H1 (cell line): ENCODE data around the gene ACACB. TPM values are rescaled to one million over a fixed set of nuclear protein-coding genes. Genes with fewer than 3 reads are reported as not detected.

Experiments
- CTCF ChIA-PET: fragments of 300-600 bp; sonication (Branson Sonifier 250); formaldehyde crosslinking; loops from one replicate; lab custom pipeline; 2021; ENCODE audit not compliant: partially characterized antibody; lab: Charles Lee
- POLR2A ChIA-PET: fragments of 300-600 bp; sonication (Branson Sonifier 250); formaldehyde crosslinking; loops from one replicate; lab custom pipeline; 2021; ENCODE audit warnings: inconsistent platforms; ENCODE audit not compliant: partially characterized antibody; lab: Charles Lee
- DNase-seq, 2 experiments: peaks; one replicate each; pipeline versions ENCODE4 v3.0.0 to v3.0.0-alpha.2; 2010 to 2022; ENCODE audit warnings: low spot score in 2 of 2, low read depth in 1 of 2, mixed read lengths in 1 of 2
- FAIRE-seq: peaks from 2 replicates; lab custom pipeline; 2011; peaks lifted over from hg19 to GRCh38; lab: Jason Lieb, UNC
- H2AFZ ChIP-seq: 2 replicates; pipeline ENCODE4 v1.8.1; 2012; ENCODE audit warnings: low read length, inconsistent platforms
- H2AK5ac ChIP-seq: 2 replicates; pipeline ENCODE4 v1.6.1; 2013; ENCODE audit warnings: low read depth, low read length
- H2BK120ac ChIP-seq: replicated peaks from 2 replicates; pipeline ENCODE3; 2013; ENCODE audit warnings: low read depth, low read length, inconsistent platforms
- H2BK12ac ChIP-seq: 2 replicates; pipeline ENCODE4 v1.6.1; 2013; ENCODE audit warnings: low read depth, low read length
- H2BK15ac ChIP-seq: 2 replicates; pipeline ENCODE4 v1.6.1; 2013; ENCODE audit warnings: low read length
- H2BK20ac ChIP-seq: 2 replicates; pipeline ENCODE4 v1.6.1; 2013; ENCODE audit warnings: low read length
- H2BK5ac ChIP-seq: 2 replicates; pipeline ENCODE4 v1.6.1; 2013; ENCODE audit warnings: low read depth, low read length
- H3K14ac ChIP-seq: 2 replicates; pipeline ENCODE4 v1.6.1; 2013; ENCODE audit warnings: inconsistent platforms; ENCODE audit not compliant: insufficient read length
- H3K18ac ChIP-seq: 2 replicates; pipeline ENCODE4 v1.6.1; 2013; ENCODE audit warnings: low read length; ENCODE audit errors: extremely low read depth
- H3K23ac ChIP-seq: 2 replicates; pipeline ENCODE4 v1.6.1; 2013; ENCODE audit warnings: inconsistent platforms; ENCODE audit not compliant: insufficient read length
- H3K23me2 ChIP-seq: 2 replicates; pipeline ENCODE4 v1.6.1; 2013; ENCODE audit warnings: low read depth, low read length
- H3K27ac ChIP-seq: 2 replicates; pipeline ENCODE4 v1.6.1; 2011; ENCODE audit warnings: low read depth, low read length, inconsistent platforms
- H3K27me3 ChIP-seq, 4 experiments: replicated peaks in 1 of 4; 1 replicate in 1 of 4; 2 replicates in 3 of 4; pipeline versions ENCODE4 v1.6.1 to v1.8.1; 2011 to 2013; ENCODE audit warnings: low read length in 3 of 4, mild to moderate bottlenecking in 3 of 4, inconsistent platforms in 2 of 4, mixed read lengths in 2 of 4, moderate library complexity in 1 of 4; ENCODE audit not compliant: control insufficient read depth in 3 of 4, insufficient read depth in 3 of 4; ENCODE audit errors: extremely low read depth in 1 of 4
- H3K36me3 ChIP-seq, 4 experiments: 2 replicates each; pipeline versions ENCODE4 v1.6.1 to v1.8.1; 2011 to 2013; ENCODE audit warnings: mild to moderate bottlenecking in 4 of 4, low read length in 3 of 4, moderate library complexity in 2 of 4, control low read depth in 1 of 4, inconsistent platforms in 1 of 4; ENCODE audit not compliant: insufficient read depth in 4 of 4, control insufficient read depth in 2 of 4
- H3K4ac ChIP-seq: replicated peaks from 2 replicates; pipeline ENCODE3; 2013; ENCODE audit warnings: low read length, low read depth, mixed read lengths, inconsistent platforms; ENCODE audit not compliant: insufficient read length
- H3K4me1 ChIP-seq, 4 experiments: replicated peaks in 1 of 4; 1 replicate in 1 of 4; 2 replicates in 3 of 4; pipeline versions ENCODE4 v1.6.1 to v1.8.1; 2011 to 2013; ENCODE audit warnings: low read length in 3 of 4, inconsistent platforms in 2 of 4, mixed read lengths in 1 of 4; ENCODE audit not compliant: insufficient read depth in 4 of 4, control insufficient read depth in 3 of 4
- H3K4me2 ChIP-seq, 2 experiments: 2 replicates each; pipeline versions ENCODE4 v1.6.1 to v1.8.1; 2011 to 2013; ENCODE audit warnings: low read depth in 2 of 2, low read length in 2 of 2, control low read depth in 1 of 2, inconsistent platforms in 1 of 2, mild to moderate bottlenecking in 1 of 2; ENCODE audit not compliant: insufficient read depth in 1 of 2
- H3K4me3 ChIP-seq, 4 experiments: fragments of 200-600, 300-600 bp in 1 of 4; sonication (generic), shearing (Covaris generic), sonication (Bioruptor Twin) in 1 of 4; 2 replicates each; pipeline versions ENCODE4 v1.5.1 to v1.8.1; 2011 to 2016; ENCODE audit warnings: low read length in 4 of 4, low read depth in 3 of 4, control low read depth in 2 of 4, inconsistent platforms in 2 of 4, mild to moderate bottlenecking in 2 of 4, mixed read lengths in 1 of 4, moderate library complexity in 1 of 4; ENCODE audit not compliant: insufficient read depth in 2 of 4; ENCODE audit errors: extremely low read depth in 1 of 4
- H3K56ac ChIP-seq: replicated peaks from 2 replicates; pipeline ENCODE3; 2013; ENCODE audit warnings: low read depth, mild to moderate bottlenecking, mixed read lengths, low read length, inconsistent platforms; ENCODE audit not compliant: insufficient read length
- H3K79me1 ChIP-seq: 2 replicates; pipeline ENCODE4 v1.6.1; 2013; ENCODE audit warnings: low read depth, low read length, control low read depth
- H3K79me2 ChIP-seq, 2 experiments: 2 replicates each; pipeline versions ENCODE4 v1.6.1 to v1.8.1; 2012 to 2013; ENCODE audit warnings: low read length in 2 of 2, mild to moderate bottlenecking in 2 of 2, inconsistent platforms in 1 of 2; ENCODE audit not compliant: insufficient read depth in 2 of 2, control insufficient read depth in 1 of 2
- H3K9ac ChIP-seq, 4 experiments: replicated peaks in 1 of 4; 1 replicate in 1 of 4; 2 replicates in 3 of 4; pipeline versions ENCODE4 v1.6.1 to v1.8.1; 2011 to 2013; ENCODE audit warnings: low read depth in 3 of 4, low read length in 3 of 4, control low read depth in 2 of 4, mild to moderate bottlenecking in 2 of 4, moderate library complexity in 2 of 4, inconsistent platforms in 1 of 4; ENCODE audit errors: extremely low read depth in 1 of 4
- H3K9me3 ChIP-seq, 2 experiments: 2 replicates each; pipeline versions ENCODE4 v1.6.1 to v1.8.1; 2012 to 2013; ENCODE audit warnings: mild to moderate bottlenecking in 2 of 2, moderate library complexity in 2 of 2, control low read depth in 1 of 2, inconsistent platforms in 1 of 2, low read depth in 1 of 2, low read length in 1 of 2, mixed read lengths in 1 of 2; ENCODE audit not compliant: insufficient read depth in 2 of 2
- H4K20me1 ChIP-seq, 2 experiments: replicated peaks in 1 of 2; 2 replicates each; pipeline versions ENCODE3 to v1.8.1; 2011 to 2013; ENCODE audit warnings: inconsistent platforms in 2 of 2, low read length in 2 of 2, mild to moderate bottlenecking in 1 of 2; ENCODE audit not compliant: insufficient read depth in 2 of 2, control insufficient read depth in 1 of 2
- H4K5ac ChIP-seq: 2 replicates; pipeline ENCODE4 v1.6.1; 2013; ENCODE audit warnings: low read length, low read depth, mixed read lengths, inconsistent platforms; ENCODE audit not compliant: insufficient read length
- H4K8ac ChIP-seq: 2 replicates; pipeline ENCODE4 v1.8.0; 2013; ENCODE audit warnings: mild to moderate bottlenecking, moderate library complexity, low read length, inconsistent platforms; ENCODE audit not compliant: insufficient read depth; ENCODE audit errors: extremely low read depth
- H4K91ac ChIP-seq: replicated peaks from 2 replicates; pipeline ENCODE3; 2013; ENCODE audit warnings: low read length, mixed read lengths, inconsistent platforms; ENCODE audit not compliant: insufficient read length
- ASH2L ChIP-seq: fragments of 200-600, 300-600 bp; sonication (generic); IDR thresholded peaks from one replicate; pipeline ENCODE4 v1.7.1; 2017; ENCODE audit warnings: low read length
- ATF2 ChIP-seq: IDR thresholded peaks from 2 replicates; pipeline ENCODE4 v1.6.1; 2012; ENCODE audit warnings: low read length, inconsistent platforms
- BRCA1 ChIP-seq: IDR thresholded peaks from 2 replicates; pipeline ENCODE4 v1.6.1; 2012; ENCODE audit warnings: low read depth, low read length, improper control_type of control experiment
- CEBPB ChIP-seq: IDR thresholded peaks from 2 replicates; pipeline ENCODE4 v1.6.1; 2012; ENCODE audit warnings: low read depth, low read length
- JUND ChIP-seq: IDR thresholded peaks from 2 replicates; pipeline ENCODE4 v1.6.1; 2011; ENCODE audit warnings: mild to moderate bottlenecking, improper control_type of control experiment, low read length
- NRF1 ChIP-seq: IDR thresholded peaks from 2 replicates; pipeline ENCODE4 v1.6.1; 2011; ENCODE audit warnings: mild to moderate bottlenecking, low read depth, low read length, improper control_type of control experiment
- PHF8 ChIP-seq: fragments of 200-600 bp; sonication (generic); conservative IDR thresholded peaks from 2 replicates; pipeline ENCODE4 v1.7.1; 2012; ENCODE audit warnings: low read depth, mild to moderate bottlenecking, inconsistent platforms, low read length, moderate library complexity
- RBBP5 ChIP-seq: IDR thresholded peaks from 2 replicates; pipeline ENCODE4 v1.7.1; 2012; ENCODE audit warnings: low read depth, mild to moderate bottlenecking, inconsistent platforms, low read length, moderate library complexity, borderline replicate concordance
- RXRA ChIP-seq: IDR thresholded peaks from 2 replicates; pipeline ENCODE4 v1.6.1; 2011; ENCODE audit warnings: low read depth, mild to moderate bottlenecking, low read length, moderate library complexity; ENCODE audit not compliant: insufficient read depth
- SP1 ChIP-seq: IDR thresholded peaks from 2 replicates; pipeline ENCODE4 v1.6.1; 2011; ENCODE audit warnings: low read depth, low read length
- SUZ12 ChIP-seq: fragments of 200-600 bp; sonication (generic); IDR thresholded peaks from 2 replicates; pipeline ENCODE4 v1.6.1; 2012; ENCODE audit warnings: mild to moderate bottlenecking, inconsistent platforms, low read length, moderate library complexity, mixed read lengths
- TAF1 ChIP-seq: IDR thresholded peaks from 2 replicates; pipeline ENCODE4 v1.6.1; 2011; ENCODE audit warnings: mild to moderate bottlenecking, low read depth, low read length
- TCF12 ChIP-seq: IDR thresholded peaks from 2 replicates; pipeline ENCODE4 v1.6.1; 2011; ENCODE audit warnings: low read depth, mild to moderate bottlenecking, low read length
- ZNF274 ChIP-seq: IDR thresholded peaks from 2 replicates; pipeline ENCODE4 v1.7.0; 2012; ENCODE audit warnings: low read length, borderline replicate concordance; ENCODE audit errors: extremely low read depth
- WGBS, 2 experiments: shearing (Covaris generic) in 1 of 2; methylation state at CpG; one replicate each; pipeline versions ENCODE4 v1.1.6 to v1.1.7; 2013 to 2015; ENCODE audit warnings: low lambda C conversion rate in 2 of 2, mixed read lengths in 2 of 2, inconsistent platforms in 1 of 2, low coverage in 1 of 2, missing lambda C conversion rate in 1 of 2; ENCODE audit not compliant: insufficient replicate concordance in 2 of 2, insufficient coverage in 1 of 2, insufficient read length in 1 of 2; ENCODE audit errors: extremely low coverage in 1 of 2, missing lambda C conversion rate in 1 of 2; 5-methylcytosine and 5-hydroxymethylcytosine counted together
- polyA plus RNA-seq, 7 experiments: library from polyadenylated mRNA; depleted of rRNA in 3 of 7; stranded (reverse) in 5 of 7; unstranded in 2 of 7; fragments of >200 nt in 5 of 7; fragments of 200-250 nt in 2 of 7; gene quantifications; 1 replicate in 5 of 7; 2 replicates in 1 of 7; 4 replicates in 1 of 7; pipeline versions ENCODE4 v1.2.1 to v1.2.3, GENCODE V29; 2011 to 2013; ENCODE audit warnings: missing spikeins in 2 of 7, mixed read lengths in 2 of 7
- total RNA-seq: library from RNA; stranded (reverse); fragmentation: NEBNext Ultra II Directional; extraction: Animal tissue kit (Norgen Biotek cat#: 25700); gene quantifications from 2 replicates; pipeline ENCODE4 v1.2.1, GENCODE V29; 2021

The ACACB gene
- total and polyA plus RNA-seq, 2 of the 8 experiments (the other 6 are each of a cell fraction or from before 2014, with no cell fraction given), result 5.8 to 15.3 TPM

- no peak overlapping the region for H4K8ac ChIP-seq
- H3K9ac ChIP-seq, result no peak overlapping the region
- no peak overlapping the region for H3K4ac ChIP-seq
- no peaks in the 10 kb centered on the region; the same call in 1 of the 2 replicates for H3K79me1 ChIP-seq
- H2BK12ac ChIP-seq, result no peak overlapping the region
- H3K36me3 ChIP-seq, result no peaks in the 10 kb centered on the region
- H2AFZ ChIP-seq, result no peak overlapping the region
- no peaks in the 10 kb centered on the region for H3K23me2 ChIP-seq
- H3K14ac ChIP-seq, result no peak overlapping the region
- H4K91ac ChIP-seq, result no peak overlapping the region
- no peaks in the 10 kb centered on the region for H3K27me3 ChIP-seq
- H3K18ac ChIP-seq, result no peak overlapping the region
- H3K4me1 ChIP-seq, result peaks cover 0 to 3% (median 0%) of the 10 kb centered on the region in 4 experiments; a peak in 1 of 7 replicates
- no peak overlapping the region for H2BK120ac ChIP-seq
- H3K23ac ChIP-seq, result no peak overlapping the region
- no peak for DNase-seq
- 92% methylated on average over 10 of the region's 13 CpGs; no CpG with 5 or more reads in 1 of the 2 experiments for WGBS, 2 experiments
- no peaks in the 10 kb centered on the region for H3K9me3 ChIP-seq
- H3K4me2 ChIP-seq, result no peak overlapping the region
- H2AK5ac ChIP-seq, result no peak overlapping the region
- H2BK15ac ChIP-seq, result no peak overlapping the region
- H3K27ac ChIP-seq, result no peak overlapping the region
- no peaks in the 10 kb centered on the region for H4K20me1 ChIP-seq
- H3K56ac ChIP-seq, result no peak overlapping the region
- ChIA-PET POLR2A (no interaction called here), CTCF (interaction anchor here (1.1 to 6.9 kb wide), 7 partner anchors 12 to 114 kb away, joined by 3 to 43 read pairs (median 4); no protein-coding TSS in a partner anchor)
- H4K5ac ChIP-seq, result no peak overlapping the region
- H3K4me3 ChIP-seq, result no peak overlapping the region
- no peaks in the 10 kb centered on the region for H3K79me2 ChIP-seq
- H2BK5ac ChIP-seq, result no peak overlapping the region
- FAIRE-seq, result no peak
- H2BK20ac ChIP-seq, result no peak overlapping the region
- no peak for TF ChIP-seq RBBP5
- no peak for TF ChIP-seq TAF1
- no peak for TF ChIP-seq BRCA1
- no peak for TF ChIP-seq RXRA
- TF ChIP-seq ATF2, result no peak
- TF ChIP-seq SP1, result no peak
- no peak for TF ChIP-seq ASH2L
- TF ChIP-seq NRF1, result no peak
- no peak for TF ChIP-seq SUZ12
- no peak for TF ChIP-seq PHF8
- TF ChIP-seq JUND, result no peak
- no peak for TF ChIP-seq CEBPB
- no peak for TF ChIP-seq TCF12
- TF ChIP-seq ZNF274, result no peak
Observed at GRCh38 chr12:109279525-109279924, 163.1 kb downstream of the ACACB start.
